PC-3 (cell line): ENCODE results near the gene S100A4. TPM values are rescaled to one million over a fixed set of nuclear protein-coding genes. Genes with fewer than 3 reads are reported as not detected.

Source experiments
- ATAC-seq: fragments of 200-7000 bp; cut with Tn5 transposase; 2 replicates; pipeline ENCODE4 v1.9.1; 2020; ENCODE audit warnings: mild to moderate bottlenecking, moderate library complexity
- BruUV-seq: library from RNA; stranded (reverse); fragments of 400-500 nt; replicated peaks from 2 replicates; lab custom pipeline; 2021; lab: Mats Ljungman, UMichigan
- CTCF ChIA-PET: fragments of 300-600 bp; sonication (Branson Sonifier 250); formaldehyde crosslinking; loops from one replicate; lab custom pipeline; 2022; ENCODE audit warnings: antibody characterized with exemption; lab: Charles Lee
- POLR2A ChIA-PET: fragments of 300-600 bp; sonication (Branson Sonifier 250); formaldehyde crosslinking; loops from one replicate; lab custom pipeline; 2022; ENCODE audit warnings: antibody characterized with exemption; ENCODE audit not compliant: unreplicated experiment; lab: Charles Lee
- DNase-seq: peaks from one replicate; pipeline ENCODE4 v3.0.0-alpha.2; 2015
- H2AFZ ChIP-seq: fragments of 300-600 bp; sonication (generic); 2 replicates; pipeline ENCODE4 v1.6.0; 2016; ENCODE audit warnings: antibody characterized with exemption, low read length
- H3F3A ChIP-seq: fragments of 300-600 bp; sonication (generic); one replicate; pipeline ENCODE4 v1.6.0; 2017; ENCODE audit warnings: antibody characterized with exemption, low read length, control low read depth, mild to moderate bottlenecking; ENCODE audit not compliant: unreplicated experiment
- H3K27ac ChIP-seq: fragments of 300-600 bp; sonication (generic); 2 replicates; pipeline ENCODE4 v1.5.1; 2016; ENCODE audit warnings: mild to moderate bottlenecking, low read length
- H3K27me3 ChIP-seq: fragments of 300-600 bp; sonication (generic); 2 replicates; pipeline ENCODE4 v1.6.1; 2016; ENCODE audit warnings: low read length, mixed read lengths
- H3K36me3 ChIP-seq: fragments of 300-600 bp; sonication (generic); 2 replicates; pipeline ENCODE4 v1.6.1; 2016; ENCODE audit warnings: low read depth, mixed run types, low read length, mixed read lengths
- H3K4me1 ChIP-seq: fragments of 300-600 bp; sonication (generic); 2 replicates; pipeline ENCODE4 v1.5.1; 2016; ENCODE audit warnings: low read length; ENCODE audit not compliant: insufficient read depth
- H3K4me2 ChIP-seq: fragments of 300-600 bp; sonication (generic); 2 replicates; pipeline ENCODE4 v1.6.0; 2016; ENCODE audit warnings: low read length
- H3K4me3 ChIP-seq: fragments of 300-600 bp; sonication (generic); 2 replicates; pipeline ENCODE4 v1.5.1; 2016; ENCODE audit warnings: mild to moderate bottlenecking, low read length, mixed read lengths
- H3K79me2 ChIP-seq: fragments of 300-600 bp; sonication (generic); 2 replicates; pipeline ENCODE4 v1.6.1; 2017; ENCODE audit warnings: low read length, mixed read lengths
- H3K9ac ChIP-seq: fragments of 300-600 bp; sonication (generic); 2 replicates; pipeline ENCODE4 v1.6.0; 2016; ENCODE audit warnings: mild to moderate bottlenecking, low read length
- H3K9me2 ChIP-seq: fragments of 300-600 bp; sonication (generic); replicated peaks from 2 replicates; pipeline ENCODE4 v1.6.1; 2016; ENCODE audit warnings: mixed run types, low read length, mixed read lengths
- H3K9me3 ChIP-seq: fragments of 300-600 bp; sonication (generic); 2 replicates; pipeline ENCODE4 v1.6.1; 2016; ENCODE audit warnings: low read length, mixed read lengths
- H4K20me1 ChIP-seq: fragments of 300-600 bp; sonication (generic); 2 replicates; pipeline ENCODE4 v1.6.1; 2016; ENCODE audit warnings: low read length, mixed read lengths
- CTCF ChIP-seq: fragments of 300-600 bp; sonication (generic); conservative IDR thresholded peaks from 2 replicates; pipeline ENCODE4 v1.5.1; 2017; ENCODE audit warnings: antibody characterized with exemption, low read depth, mild to moderate bottlenecking, low read length
- EZH2 ChIP-seq: fragments of 300-600 bp; sonication (generic); IDR thresholded peaks from one replicate; pipeline ENCODE4 v1.6.1; 2017; ENCODE audit warnings: antibody characterized with exemption, mild to moderate bottlenecking, low read length; ENCODE audit not compliant: unreplicated experiment
- EZH2phosphoT487 ChIP-seq: fragments of 300-600 bp; sonication (generic); IDR thresholded peaks from 2 replicates; pipeline ENCODE4 v1.6.1; 2018; ENCODE audit warnings: mild to moderate bottlenecking, antibody characterized with exemption, low read length, borderline replicate concordance
- intact Hi-C: fragments of 100-400 bp; cut with micrococcal nuclease; formaldehyde crosslinking; loops from 2 replicates; pipeline ENCODE4 v1.9.0; 2023
- total RNA-seq: library from RNA; depleted of rRNA; stranded (reverse); fragments of >200 nt; gene quantifications from 2 replicates; pipeline ENCODE4 v1.2.3, GENCODE V29; 2014

S100A4 gene
- total RNA-seq, 1 experiment from 2014 or later, result 55.8 TPM

- H2AFZ ChIP-seq, result no peak overlapping the region
- H3K4me3 ChIP-seq, result peak overlapping the region; percentile 28; the same call in 1 of the 2 replicates
- peaks cover 23% of the 10 kb centered on the region for H3K79me2 ChIP-seq
- peak overlapping the region; percentile 84 for H3K4me2 ChIP-seq
- H3K36me3 ChIP-seq, result peaks cover 12% of the 10 kb centered on the region
- no TSS peak for BruUV-seq
- peak overlapping the region; percentile 95 for H3K9ac ChIP-seq
- H3K9me3 ChIP-seq, result no peaks in the 10 kb centered on the region
- H3K27ac ChIP-seq, result peak overlapping the region; percentile 94
- H3K27me3 ChIP-seq, result no peaks in the 10 kb centered on the region
- DNase-seq (peak; percentile 87), ATAC-seq (peak; percentile 21)
- H3F3A ChIP-seq, result peaks cover 5% of the 10 kb centered on the region
- ChIA-PET POLR2A (interaction anchor here (0.7 to 4.6 kb wide), 6 partner anchors 11 to 101 kb away, joined by 3 to 47 read pairs (median 8); partner anchors contain the start of genes CHTOP, S100A13, S100A16 and S100A2), CTCF (interaction anchor here (0.7 to 2.6 kb wide), 16 partner anchors 12 to 177 kb away, joined by 3 to 25 read pairs (median 4); partner anchors contain the start of genes S100A14, S100A2 and S100A4)
- H3K9me2 ChIP-seq, result no peaks in the 10 kb centered on the region
- H3K4me1 ChIP-seq, result peaks cover 46% of the 10 kb centered on the region
- intact Hi-C loops, result loop anchor here (1.0 to 2.0 kb wide), 4 partner anchors 12 to 76 kb away; partner anchors contain the start of gene S100A4
- H4K20me1 ChIP-seq, result 0 out of 2 replicates have a peak, but pooled peaks cover 3% of the 10 kb centered on the region
- TF ChIP-seq CTCF, result peak; percentile 96
- TF ChIP-seq EZH2, result no peak
These were observed 12.6 kb downstream of the S100A4 start for GRCh38 chr1:153532769-153533599.

GRCh38 chr1:153532181-153532580, 13.4 kb downstream of the S100A4 start:
- peak overlapping the region; percentile 84 for H3K4me2 ChIP-seq
- CTCF ChIA-PET, result interaction anchor here (1.1 to 2.6 kb wide), 5 partner anchors 16 to 85 kb away, joined by 3 to 25 read pairs (median 4); partner anchors contain the start of gene S100A2
- ATAC-seq, result no peak
- H3K36me3 ChIP-seq, result peaks cover 12% of the 10 kb centered on the region
- POLR2A ChIA-PET, result interaction anchor here (0.7 to 4.6 kb wide), 3 partner anchors 34 to 102 kb away, joined by 4 to 47 read pairs (median 32); partner anchors contain the start of genes CHTOP and S100A2
- no peak overlapping the region for H3K4me3 ChIP-seq
- no peaks in the 10 kb centered on the region for H3K27me3 ChIP-seq
- H3F3A ChIP-seq, result peaks cover 5% of the 10 kb centered on the region
- peak overlapping the region; percentile 94 for H3K27ac ChIP-seq
- H4K20me1 ChIP-seq, result 0 out of 2 replicates have a peak, but pooled peaks cover 3% of the 10 kb centered on the region
- intact Hi-C loops, result loop anchor here (2.0 kb wide), 1 partner anchor 77 kb away; no protein-coding TSS in a partner anchor
- H3K79me2 ChIP-seq, result peaks cover 23% of the 10 kb centered on the region
- DNase-seq, result no peak
- H2AFZ ChIP-seq, result no peak overlapping the region
- TF ChIP-seq CTCF, result no peak
- no peak for TF ChIP-seq EZH2phosphoT487
- TF ChIP-seq EZH2, result no peak
- H3K9ac ChIP-seq, result peak overlapping the region; percentile 95
- no peaks in the 10 kb centered on the region for H3K9me3 ChIP-seq
- H3K9me2 ChIP-seq, result no peaks in the 10 kb centered on the region
- no TSS peak for BruUV-seq
- H3K4me1 ChIP-seq, result peaks cover 44% of the 10 kb centered on the region
